GM19372 (cell line): ENCODE data around the gene RAB11FIP5.
"Not testable (repeated sequence)": the region's sequence is repeated elsewhere in the genome, so short reads cannot be mapped to it uniquely, and the experiment has no call there.

Experiments used
- ATAC-seq: cut with Tn5 transposase; IDR thresholded peaks from one replicate; pipeline ENCODE4 v1.9.1; 2021; ENCODE audit warnings: mild to moderate bottlenecking, low read depth, moderate library complexity; ENCODE audit not compliant: unreplicated experiment

Gene RAB11FIP5

GRCh38 chr2:73070643-73071359 lies 41.9 kb downstream of the RAB11FIP5 start:
- peak; percentile 23 for ATAC-seq

GRCh38 chr2:73069855-73070642 lies 42.7 kb downstream of the RAB11FIP5 start:
- no peak for ATAC-seq

- no peak for ATAC-seq
Measured at GRCh38 chr2:73069041-73069854, 43.5 kb downstream of the RAB11FIP5 start.

GRCh38 chr2:73068147-73068546 lies 44.6 kb downstream of the RAB11FIP5 start:
- ATAC-seq, result no peak

- no peak for ATAC-seq
Measured at GRCh38 chr2:73067043-73067442, 45.7 kb downstream of the RAB11FIP5 start.

- ATAC-seq, result not testable (repeated sequence)
Measured at GRCh38 chr2:73065070-73065469, 47.7 kb downstream of the RAB11FIP5 start.

- no peak for ATAC-seq
Measured at GRCh38 chr2:73063909-73064875, 48.6 kb downstream of the RAB11FIP5 start.

GRCh38 chr2:73063472-73063871 lies 49.3 kb downstream of the RAB11FIP5 start:
- no peak for ATAC-seq

GRCh38 chr2:73059106-73059505 lies 53.6 kb downstream of the RAB11FIP5 start:
- ATAC-seq, result no peak

GRCh38 chr2:73054980-73055379 lies 57.8 kb downstream of the RAB11FIP5 start:
- no peak for ATAC-seq

- ATAC-seq, result no peak
Measured at GRCh38 chr2:73053316-73054114, 59.2 kb downstream of the RAB11FIP5 start.

GRCh38 chr2:73050121-73050545 lies 62.6 kb downstream of the RAB11FIP5 start:
- no peak for ATAC-seq

GRCh38 chr2:73043929-73044832 lies 68.6 kb downstream of the RAB11FIP5 start:
- no peak for ATAC-seq

- ATAC-seq, result no peak
Measured at GRCh38 chr2:73043276-73043675, 69.5 kb downstream of the RAB11FIP5 start.

GRCh38 chr2:73037947-73038585 lies 74.7 kb downstream of the RAB11FIP5 start:
- ATAC-seq, result no peak

GRCh38 chr2:73036766-73037165 lies 76.0 kb downstream of the RAB11FIP5 start:
- ATAC-seq, result no peak

GRCh38 chr2:73035899-73036711 lies 76.6 kb downstream of the RAB11FIP5 start:
- ATAC-seq, result no peak
